HCT116 (cell line): ENCODE data around the gene DNHD1. TPM values are rescaled to one million over a fixed set of nuclear protein-coding genes. Genes with fewer than 3 reads are reported as not detected.

ENCODE experiments used
- ATAC-seq: fragments of 200-7000 bp; cut with Tn5 transposase; 2 replicates; pipeline ENCODE4 v1.9.1; 2020; ENCODE audit warnings: mild to moderate bottlenecking, moderate library complexity
- BruUV-seq: library from RNA; stranded (reverse); fragments of 400-500 nt; replicated peaks from 2 replicates; lab custom pipeline; 2021; lab: Mats Ljungman, UMichigan
- CTCF ChIA-PET: fragments of 300-600 bp; sonication (Branson Sonifier 250); formaldehyde crosslinking; loops from one replicate; lab custom pipeline; 2021; ENCODE audit warnings: antibody characterized with exemption; lab: Charles Lee
- POLR2A ChIA-PET: fragments of 300-600, 350-600 bp; sonication (Branson Sonifier 250); formaldehyde crosslinking; loops from one replicate; lab custom pipeline; 2021; ENCODE audit warnings: antibody characterized with exemption; lab: Charles Lee
- RAD21 ChIA-PET, 2 experiments: fragments of 300-600 bp; sonication (Branson Sonifier 250); formaldehyde crosslinking; loops; one replicate each; lab custom pipeline; 2023; ENCODE audit warnings: low total read pairs in 2 of 2; ENCODE audit not compliant: uncharacterized antibody in 2 of 2, unreplicated experiment in 2 of 2, low non-redundant PET in 1 of 2; lab: Charles Lee
- DNase-seq: peaks from one replicate; pipeline ENCODE4 v3.0.0-alpha.2; 2010; ENCODE audit warnings: low read depth, low spot score
- H2AFZ ChIP-seq: fragments of 200-600 bp; shearing (Covaris generic), sonication (generic); 2 replicates; pipeline ENCODE4 v1.6.1; 2017; ENCODE audit warnings: low read depth, mixed run types, mixed read lengths, antibody characterized with exemption, low read length; ENCODE audit not compliant: poor library complexity, severe bottlenecking
- H3K27ac ChIP-seq: 2 replicates; pipeline ENCODE4 v1.5.1; 2012; ENCODE audit warnings: low read depth, low read length
- H3K27me3 ChIP-seq: fragments of 200-600 bp; sonication (generic); 2 replicates; pipeline ENCODE4 v1.6.1; 2016; ENCODE audit warnings: mixed run types, low read length, mixed read lengths; ENCODE audit not compliant: insufficient read depth
- H3K36me3 ChIP-seq, 2 experiments: fragments of 200-500 bp in 1 of 2; fragments of 200-600 bp in 1 of 2; sonication (Bioruptor generic) in 1 of 2; sonication (generic) in 1 of 2; 2 replicates each; pipeline versions ENCODE4 v1.5.1 to v1.6.1; 2014 to 2016; ENCODE audit warnings: low read length in 2 of 2, inconsistent platforms in 1 of 2, mixed read lengths in 1 of 2, mixed run types in 1 of 2; ENCODE audit not compliant: insufficient read depth in 2 of 2, control insufficient read depth in 1 of 2
- H3K4me1 ChIP-seq, 2 experiments: fragments of 200-600 bp in 1 of 2; sonication (generic) in 1 of 2; 2 replicates each; pipeline versions ENCODE4 v1.5.1 to v1.6.1; 2012 to 2017; ENCODE audit warnings: low read length in 2 of 2, inconsistent platforms in 1 of 2, mild to moderate bottlenecking in 1 of 2, mixed read lengths in 1 of 2, mixed run types in 1 of 2, moderate library complexity in 1 of 2; ENCODE audit not compliant: insufficient read depth in 2 of 2, control insufficient read depth in 1 of 2
- H3K4me2 ChIP-seq: fragments of 200-600 bp; sonication (generic); 2 replicates; pipeline ENCODE4 v1.6.1; 2017; ENCODE audit warnings: mixed run types, low read length, mixed read lengths
- H3K4me3 ChIP-seq, 2 experiments: fragments of 200-600 bp in 1 of 2; sonication (generic) in 1 of 2; replicated peaks in 1 of 2; 2 replicates each; pipeline ENCODE4 v1.5.1; 2011 to 2016; ENCODE audit warnings: low read length in 2 of 2, control low read depth in 1 of 2, low read depth in 1 of 2, mild to moderate bottlenecking in 1 of 2, mixed read lengths in 1 of 2, mixed run types in 1 of 2
- H3K79me2 ChIP-seq: fragments of 200-600 bp; sonication (generic); 2 replicates; pipeline ENCODE4 v1.6.1; 2017; ENCODE audit warnings: mild to moderate bottlenecking, mixed run types, low read length, moderate library complexity, mixed read lengths; ENCODE audit not compliant: insufficient read depth
- H3K9ac ChIP-seq: fragments of 200-600 bp; sonication (generic); 2 replicates; pipeline ENCODE4 v1.6.1; 2016; ENCODE audit warnings: low read length, mixed read lengths
- H3K9me2 ChIP-seq: fragments of 200-600 bp; sonication (generic), shearing (Covaris generic); 2 replicates; pipeline ENCODE4 v1.6.1; 2017; ENCODE audit warnings: mixed run types, mild to moderate bottlenecking, moderate library complexity; ENCODE audit not compliant: insufficient read depth
- H3K9me3 ChIP-seq, 2 experiments: fragments of 200-500 bp in 1 of 2; fragments of 200-600 bp in 1 of 2; sonication (Bioruptor generic) in 1 of 2; sonication (generic) in 1 of 2; 2 replicates each; pipeline ENCODE4 v1.6.1; 2014 to 2017; ENCODE audit warnings: low read length in 2 of 2, mixed read lengths in 2 of 2, inconsistent platforms in 1 of 2, low read depth in 1 of 2, mild to moderate bottlenecking in 1 of 2, mixed run types in 1 of 2, moderate library complexity in 1 of 2; ENCODE audit not compliant: control insufficient read depth in 1 of 2, insufficient read depth in 1 of 2
- H4K20me1 ChIP-seq: fragments of 200-600 bp; sonication (generic), shearing (Covaris generic); 2 replicates; pipeline ENCODE4 v1.6.1; 2017; ENCODE audit warnings: mixed run types, mild to moderate bottlenecking, moderate library complexity; ENCODE audit not compliant: insufficient read depth
- CEBPB ChIP-seq: IDR thresholded peaks from 2 replicates; pipeline ENCODE4 v1.6.1; 2012; ENCODE audit warnings: low read depth
- EGR1 ChIP-seq: IDR thresholded peaks from 2 replicates; pipeline ENCODE4 v1.6.1; 2012; ENCODE audit warnings: low read depth
- EZH2 ChIP-seq: fragments of 200-600 bp; sonication (generic); IDR thresholded peaks from 2 replicates; pipeline ENCODE4 v1.6.1; 2017; ENCODE audit warnings: antibody characterized with exemption, mixed run types
- FOSL1 ChIP-seq: IDR thresholded peaks from 2 replicates; pipeline ENCODE4 v1.6.1; 2012; ENCODE audit warnings: low read depth
- SP1 ChIP-seq: IDR thresholded peaks from 2 replicates; pipeline ENCODE4 v1.6.1; 2012; ENCODE audit warnings: low read depth
- TCF7L2 ChIP-seq: IDR thresholded peaks from 2 replicates; pipeline ENCODE4 v1.7.0; 2011; ENCODE audit warnings: borderline replicate concordance, inconsistent platforms; ENCODE audit not compliant: insufficient read depth, insufficient read length; ENCODE audit errors: extremely low read depth
- intact Hi-C: fragments of 100-400 bp; cut with micrococcal nuclease; formaldehyde crosslinking; loops from 2 replicates; pipeline ENCODE4 v1.10.0; 2022
- total RNA-seq: library from RNA; stranded (reverse); gene quantifications from one replicate; pipeline ENCODE4 v1.2.1, GENCODE V29; 2021; ENCODE audit not compliant: unreplicated experiment
- TF ChIP-seq, protein P1 (sequence below), 3 experiments: fragments of 200-600 bp in 1 of 3; sonication (generic) in 1 of 3; IDR thresholded peaks in 2 of 3; conservative IDR thresholded peaks in 1 of 3; 2 replicates each; pipeline ENCODE4 v1.5.1; 2012 to 2017; ENCODE audit warnings: low read depth in 2 of 3, low read length in 2 of 3, antibody characterized with exemption in 1 of 3, borderline replicate concordance in 1 of 3, control low read depth in 1 of 3, mild to moderate bottlenecking in 1 of 3, mixed read lengths in 1 of 3, mixed run types in 1 of 3, moderate library complexity in 1 of 3; ENCODE audit not compliant: insufficient read depth in 1 of 3
- TF ChIP-seq, protein P2 (sequence below): IDR thresholded peaks from 2 replicates; pipeline ENCODE4 v1.6.1; 2012

The DNHD1 gene
- total RNA-seq, 1 experiment from 2014 or later: 8.0 TPM

- ATAC-seq (no peak), DNase-seq (no peak)
- ChIA-PET POLR2A (no interaction called here), CTCF (no interaction called here), RAD21 (no interaction called here)
- peaks cover 0 to 6% of the 10 kb centered on the region in 2 experiments; a peak in 1 of 4 replicates for H3K4me1 ChIP-seq
- H3K27ac ChIP-seq: no peak overlapping the region
- TF ChIP-seq SP1 (no peak), EGR1 (no peak), EZH2 (no peak), CEBPB (no peak)
- TF ChIP-seq, protein P1, sequence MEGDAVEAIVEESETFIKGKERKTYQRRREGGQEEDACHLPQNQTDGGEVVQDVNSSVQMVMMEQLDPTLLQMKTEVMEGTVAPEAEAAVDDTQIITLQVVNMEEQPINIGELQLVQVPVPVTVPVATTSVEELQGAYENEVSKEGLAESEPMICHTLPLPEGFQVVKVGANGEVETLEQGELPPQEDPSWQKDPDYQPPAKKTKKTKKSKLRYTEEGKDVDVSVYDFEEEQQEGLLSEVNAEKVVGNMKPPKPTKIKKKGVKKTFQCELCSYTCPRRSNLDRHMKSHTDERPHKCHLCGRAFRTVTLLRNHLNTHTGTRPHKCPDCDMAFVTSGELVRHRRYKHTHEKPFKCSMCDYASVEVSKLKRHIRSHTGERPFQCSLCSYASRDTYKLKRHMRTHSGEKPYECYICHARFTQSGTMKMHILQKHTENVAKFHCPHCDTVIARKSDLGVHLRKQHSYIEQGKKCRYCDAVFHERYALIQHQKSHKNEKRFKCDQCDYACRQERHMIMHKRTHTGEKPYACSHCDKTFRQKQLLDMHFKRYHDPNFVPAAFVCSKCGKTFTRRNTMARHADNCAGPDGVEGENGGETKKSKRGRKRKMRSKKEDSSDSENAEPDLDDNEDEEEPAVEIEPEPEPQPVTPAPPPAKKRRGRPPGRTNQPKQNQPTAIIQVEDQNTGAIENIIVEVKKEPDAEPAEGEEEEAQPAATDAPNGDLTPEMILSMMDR (IDR thresholded peaks at IDR 0.05 in 2 of 3, conservative IDR thresholded peaks at IDR 0.05 in 1 of 3; ENCODE audit: borderline replicate concordance in 1 of 3, insufficient read depth in 1 of 3, low read depth in 2 of 3, low read length in 2 of 3): no peak
- no peak overlapping the region for H2AFZ ChIP-seq
- H3K27me3 ChIP-seq: no peaks in the 10 kb centered on the region
- no peak overlapping the region for H3K4me2 ChIP-seq
- no TSS peak for BruUV-seq
- no peak overlapping the region for H3K9ac ChIP-seq
- no peaks in the 10 kb centered on the region; a peak in 1 of 4 replicates for H3K36me3 ChIP-seq
- no peaks in the 10 kb centered on the region for H4K20me1 ChIP-seq
- no peaks in the 10 kb centered on the region for H3K79me2 ChIP-seq
- intact Hi-C loops: no loop called here
- H3K9me3 ChIP-seq: no peaks in the 10 kb centered on the region
- no peaks in the 10 kb centered on the region for H3K9me2 ChIP-seq
- no peak overlapping the region for H3K4me3 ChIP-seq
Observed at GRCh38 chr11:6567371-6567745, 70.3 kb downstream of the DNHD1 start.

DNA sequence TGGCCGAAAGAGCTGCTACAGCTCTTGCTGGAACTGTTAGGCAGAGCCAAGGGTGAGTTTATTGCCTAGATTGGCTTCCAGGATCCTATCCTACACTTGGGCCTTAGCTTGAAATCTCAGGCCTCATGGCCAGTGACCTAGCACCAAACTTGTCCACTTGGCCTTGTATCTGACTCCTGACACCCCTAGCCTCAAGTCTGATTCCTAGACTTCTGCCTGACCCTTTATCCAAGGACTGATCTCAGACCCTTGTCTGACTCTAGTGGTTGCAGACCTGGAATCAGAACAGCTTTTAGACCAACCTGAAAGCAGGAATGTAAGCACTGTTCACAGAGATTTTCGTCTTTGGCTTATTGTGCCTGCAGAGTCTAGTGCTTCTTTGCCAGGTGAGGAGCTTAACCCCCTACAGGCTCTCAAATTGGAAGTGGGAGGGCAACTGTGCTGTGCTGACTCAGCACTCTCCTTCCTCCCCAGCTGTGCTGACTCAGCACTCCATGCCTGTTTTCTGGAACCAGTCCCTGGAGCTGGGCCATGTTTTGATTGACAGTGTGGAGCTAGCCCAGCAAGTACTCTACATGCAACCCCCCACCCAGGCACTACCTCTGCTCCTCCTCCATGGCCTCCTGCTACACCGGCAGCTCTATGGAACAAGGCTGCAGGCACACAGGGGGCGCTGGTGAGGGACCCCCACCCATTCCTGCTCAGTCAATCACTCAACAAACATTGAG lies 71.3 kb downstream of the DNHD1 start:
- POLR2A ChIA-PET: no interaction called here
- intact Hi-C loops: no loop called here
- H4K20me1 ChIP-seq: no peaks in the 10 kb centered on the region
- TF ChIP-seq, protein P1 (IDR thresholded peaks at IDR 0.05 in 2 of 3, conservative IDR thresholded peaks at IDR 0.05 in 1 of 3; ENCODE audit: borderline replicate concordance in 1 of 3, insufficient read depth in 1 of 3, low read depth in 2 of 3, low read length in 2 of 3): peak in 1 of 3 experiments; percentile 16; a peak in 1 of 6 replicates
- TF ChIP-seq TCF7L2: no peak
- no peak for TF ChIP-seq CEBPB
- TF ChIP-seq FOSL1: no peak
- TF ChIP-seq, protein P2, sequence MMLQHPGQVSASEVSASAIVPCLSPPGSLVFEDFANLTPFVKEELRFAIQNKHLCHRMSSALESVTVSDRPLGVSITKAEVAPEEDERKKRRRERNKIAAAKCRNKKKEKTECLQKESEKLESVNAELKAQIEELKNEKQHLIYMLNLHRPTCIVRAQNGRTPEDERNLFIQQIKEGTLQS: no peak
- TF ChIP-seq, all 23 proteins: peak for 1
- no TSS peak for BruUV-seq
- Histone ChIP-seq H3K9me3 (no peaks in the 10 kb centered on the region), H3K9ac (no peak overlapping the region), H3K4me2 (no peak overlapping the region), H3K79me2 (no peaks in the 10 kb centered on the region), H3K27me3 (no peaks in the 10 kb centered on the region), H3K4me3 (no peak overlapping the region), H3K9me2 (no peaks in the 10 kb centered on the region), H3K36me3 (no peaks in the 10 kb centered on the region), H2AFZ (no peak overlapping the region), H3K27ac (no peak overlapping the region), H3K4me1 (peaks cover 0 to 1% of the 10 kb centered on the region in 2 experiments; a peak in 1 of 4 replicates)
- ChIA-PET CTCF (no interaction called here), RAD21 (no interaction called here)
- DNase-seq (no peak), ATAC-seq (peak; percentile 30; the same call in 1 of the 2 replicates)
